ENCODE results near the gene GABRD.
A peak's percentile ranks its signal among the peaks of the same experiment; 100 is the strongest.

The GABRD gene

GRCh38 chr1:2045468-2046173 is 26.5 kb downstream of the GABRD start:
- Histone ChIP-seq H3K36me3 (ENCODE audit: insufficient read depth, low read length) (no peaks in the 10 kb centered on the region), H3K9me3 (ENCODE audit: insufficient read depth, low read depth, low read length) (no peaks in the 10 kb centered on the region), H2AFZ (ENCODE audit: low read length) (no peak overlapping the region), H3F3A (ENCODE audit: low read depth) (no peaks in the 10 kb centered on the region), H3K79me2 (ENCODE audit: insufficient read depth, low read length) (no peaks in the 10 kb centered on the region), H3K4me1 (ENCODE audit: insufficient read depth, low read length, poor library complexity, severe bottlenecking) (no peaks in the 10 kb centered on the region), H3K4me3 (ENCODE audit: low read length, poor library complexity, severe bottlenecking) (no peak overlapping the region), H3K27me3 (ENCODE audit: insufficient read depth, low read length, poor library complexity, severe bottlenecking) (no peaks in the 10 kb centered on the region), H3K4me2 (ENCODE audit: low read depth, low read length, poor library complexity, severe bottlenecking) (no peak overlapping the region), H3K9ac (ENCODE audit: low read depth, low read length, poor library complexity, severe bottlenecking) (no peak overlapping the region), H3K9me2 (replicated peaks; ENCODE audit: low read depth, low read length) (no peaks in the 10 kb centered on the region), H4K20me1 (ENCODE audit: insufficient read depth, low read length, poor library complexity, severe bottlenecking) (no peaks in the 10 kb centered on the region)
- TF ChIP-seq, protein P1, sequence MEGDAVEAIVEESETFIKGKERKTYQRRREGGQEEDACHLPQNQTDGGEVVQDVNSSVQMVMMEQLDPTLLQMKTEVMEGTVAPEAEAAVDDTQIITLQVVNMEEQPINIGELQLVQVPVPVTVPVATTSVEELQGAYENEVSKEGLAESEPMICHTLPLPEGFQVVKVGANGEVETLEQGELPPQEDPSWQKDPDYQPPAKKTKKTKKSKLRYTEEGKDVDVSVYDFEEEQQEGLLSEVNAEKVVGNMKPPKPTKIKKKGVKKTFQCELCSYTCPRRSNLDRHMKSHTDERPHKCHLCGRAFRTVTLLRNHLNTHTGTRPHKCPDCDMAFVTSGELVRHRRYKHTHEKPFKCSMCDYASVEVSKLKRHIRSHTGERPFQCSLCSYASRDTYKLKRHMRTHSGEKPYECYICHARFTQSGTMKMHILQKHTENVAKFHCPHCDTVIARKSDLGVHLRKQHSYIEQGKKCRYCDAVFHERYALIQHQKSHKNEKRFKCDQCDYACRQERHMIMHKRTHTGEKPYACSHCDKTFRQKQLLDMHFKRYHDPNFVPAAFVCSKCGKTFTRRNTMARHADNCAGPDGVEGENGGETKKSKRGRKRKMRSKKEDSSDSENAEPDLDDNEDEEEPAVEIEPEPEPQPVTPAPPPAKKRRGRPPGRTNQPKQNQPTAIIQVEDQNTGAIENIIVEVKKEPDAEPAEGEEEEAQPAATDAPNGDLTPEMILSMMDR (conservative IDR thresholded peaks at IDR 0.05; ENCODE audit: low read length), result no peak
- TF ChIP-seq EZH2phosphoT487 (IDR thresholded peaks at IDR 0.05; ENCODE audit: borderline replicate concordance), result no peak

- Histone ChIP-seq H3K4me2 (ENCODE audit: low read depth, low read length, poor library complexity, severe bottlenecking) (no peak overlapping the region), H3K9me2 (replicated peaks; ENCODE audit: low read depth, low read length) (no peaks in the 10 kb centered on the region), H3K36me3 (ENCODE audit: insufficient read depth, low read length) (no peaks in the 10 kb centered on the region), H3K9ac (ENCODE audit: low read depth, low read length, poor library complexity, severe bottlenecking) (no peak overlapping the region), H3K27me3 (ENCODE audit: insufficient read depth, low read length, poor library complexity, severe bottlenecking) (no peaks in the 10 kb centered on the region), H3K79me2 (ENCODE audit: insufficient read depth, low read length) (no peaks in the 10 kb centered on the region), H3K4me1 (ENCODE audit: insufficient read depth, low read length, poor library complexity, severe bottlenecking) (no peaks in the 10 kb centered on the region), H2AFZ (ENCODE audit: low read length) (no peak overlapping the region), H3K4me3 (ENCODE audit: low read length, poor library complexity, severe bottlenecking) (no peak overlapping the region), H3F3A (ENCODE audit: low read depth) (no peaks in the 10 kb centered on the region), H3K9me3 (ENCODE audit: insufficient read depth, low read depth, low read length) (no peaks in the 10 kb centered on the region), H4K20me1 (ENCODE audit: insufficient read depth, low read length, poor library complexity, severe bottlenecking) (no peaks in the 10 kb centered on the region)
- TF ChIP-seq EZH2phosphoT487 (IDR thresholded peaks at IDR 0.05; ENCODE audit: borderline replicate concordance), result no peak
- TF ChIP-seq, protein P1 (conservative IDR thresholded peaks at IDR 0.05; ENCODE audit: low read length), result peak; percentile 65
Measured at GRCh38 chr1:2046174-2046917, 27.2 kb downstream of the GABRD start.

DNA sequence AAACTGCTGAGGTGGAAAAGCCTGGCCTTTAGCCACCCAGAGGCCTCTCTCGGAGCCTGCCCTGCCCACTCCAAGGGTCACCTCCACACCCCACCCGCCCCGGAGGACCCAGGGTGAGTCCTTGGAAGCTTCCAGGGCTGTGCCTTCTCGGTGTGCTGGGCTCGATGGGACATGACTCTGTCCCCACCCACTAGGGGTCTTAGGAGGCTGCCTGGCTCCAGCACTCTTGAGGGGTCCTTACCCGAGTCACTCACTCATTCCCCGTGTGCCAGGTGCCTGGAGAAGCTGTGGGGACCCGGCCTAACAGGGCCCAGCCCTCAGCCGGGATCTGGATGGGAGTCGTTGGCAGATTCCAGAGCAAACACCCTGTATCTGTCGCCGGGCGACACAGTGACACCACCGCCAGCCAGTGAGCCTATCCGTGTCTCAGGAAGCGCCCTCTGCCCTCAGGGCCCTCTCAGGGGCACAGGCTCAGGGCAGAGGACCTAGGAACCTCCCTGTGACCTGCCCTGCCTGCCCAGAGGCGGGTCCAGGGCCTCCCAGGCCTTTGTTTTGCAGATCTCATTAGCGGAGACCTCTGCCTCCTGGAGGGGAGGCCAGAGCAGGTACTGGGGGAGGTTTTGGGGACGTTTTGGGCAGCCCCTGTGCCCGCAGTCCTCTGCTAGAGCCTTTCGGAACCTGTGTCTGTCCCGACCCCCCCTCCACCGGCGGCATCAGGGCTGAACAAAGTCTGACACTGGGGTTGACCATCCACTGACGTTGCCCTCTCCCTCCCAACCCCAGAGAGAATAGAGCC is 28.0 kb downstream of the GABRD start:
- Histone ChIP-seq H3K9me3 (ENCODE audit: insufficient read depth, low read depth, low read length) (no peaks in the 10 kb centered on the region), H3K9ac (ENCODE audit: low read depth, low read length, poor library complexity, severe bottlenecking) (no peak overlapping the region), H3F3A (ENCODE audit: low read depth) (no peaks in the 10 kb centered on the region), H3K4me1 (ENCODE audit: insufficient read depth, low read length, poor library complexity, severe bottlenecking) (no peaks in the 10 kb centered on the region), H3K79me2 (ENCODE audit: insufficient read depth, low read length) (no peaks in the 10 kb centered on the region), H3K27me3 (ENCODE audit: insufficient read depth, low read length, poor library complexity, severe bottlenecking) (no peaks in the 10 kb centered on the region), H4K20me1 (ENCODE audit: insufficient read depth, low read length, poor library complexity, severe bottlenecking) (no peaks in the 10 kb centered on the region), H2AFZ (ENCODE audit: low read length) (no peak overlapping the region), H3K36me3 (ENCODE audit: insufficient read depth, low read length) (no peaks in the 10 kb centered on the region), H3K9me2 (replicated peaks; ENCODE audit: low read depth, low read length) (no peaks in the 10 kb centered on the region), H3K4me3 (ENCODE audit: low read length, poor library complexity, severe bottlenecking) (no peak overlapping the region), H3K4me2 (ENCODE audit: low read depth, low read length, poor library complexity, severe bottlenecking) (no peak overlapping the region)
- no peak for TF ChIP-seq EZH2phosphoT487 (IDR thresholded peaks at IDR 0.05; ENCODE audit: borderline replicate concordance)
- TF ChIP-seq, protein P1 (conservative IDR thresholded peaks at IDR 0.05; ENCODE audit: low read length), result no peak
